Left renal cortex interstitium (tissue), 4 donors: Measurements from ENCODE around the gene IRAK3. TPM values are rescaled to one million over a fixed set of nuclear protein-coding genes. Genes with fewer than 3 reads are reported as not detected.
A peak's percentile ranks its signal among the peaks of the same experiment; 100 is the strongest.
"Not testable (repeated sequence)": the region's sequence is repeated elsewhere in the genome, so short reads cannot be mapped to it uniquely, and the experiment has no call there.

ENCODE experiments used
- DNase-seq, 4 donors: peaks; one replicate each; pipeline ENCODE4 v3.0.0-alpha.2; 2013; ENCODE audit warnings: low read depth in 4 of 4, low spot score in 2 of 4, missing footprints in 1 of 4
- polyA plus RNA-seq, 4 donors: library from polyadenylated mRNA; unstranded; fragments of 120-200 nt; gene quantifications; one replicate each; pipeline ENCODE4 v1.2.1, GENCODE V29; 2013; ENCODE audit not compliant: insufficient read length in 4 of 4

Gene IRAK3
- polyA plus RNA-seq, 4 donors, result 2.8 to 4.0 (median 3.7) TPM

GRCh38 chr12:66297923-66298322, 108.9 kb downstream of the IRAK3 start:
- no peak for DNase-seq

- peak; percentile 90 to 96 (median 93) for DNase-seq
These were observed 113.2 kb downstream of the IRAK3 start, which contains the start of gene HELB for GRCh38 chr12:66301944-66302826. HELB (plus strand) TSS chr12:66302493; CDS start chr12:66302604, 111 bp downstream.

GRCh38 chr12:66302827-66303169, 113.8 kb downstream of the IRAK3 start:
- DNase-seq, result no peak

- DNase-seq, result not testable (repeated sequence)
These were observed 114.3 kb downstream of the IRAK3 start for GRCh38 chr12:66303316-66303804.

Other genes with a start within 250 kb of the IRAK3 start
- 10 to 100 TPM; 27.2 to 35.6 (median 31.3) TPM for gene LLPH, start 58.5 kb upstream of the IRAK3 start, polyA plus RNA-seq
- gene TMBIM4, start 19.2 kb upstream of the IRAK3 start, polyA plus RNA-seq, result 100 to 1,000 TPM; 125 to 155 (median 150) TPM
- gene HELB, start 113.3 kb downstream of the IRAK3 start, polyA plus RNA-seq, result 1 to 10 TPM; 1.9 to 7.1 (median 3.6) TPM